Epithelial cell of proximal tubule (primary cell): ENCODE results near the gene PRKN. TPM values are rescaled to one million over a fixed set of nuclear protein-coding genes. Genes with fewer than 3 reads are reported as not detected.

Source experiments
- DNase-seq: peaks from one replicate; pipeline ENCODE4 v3.0.0-alpha.2; 2011; ENCODE audit warnings: low read depth
- H3K4me3 ChIP-seq: 2 replicates; pipeline ENCODE4 v1.5.1; 2011; ENCODE audit warnings: low read depth, mild to moderate bottlenecking, low read length
- CTCF ChIP-seq: conservative IDR thresholded peaks from 2 replicates; pipeline ENCODE4 v1.5.1; 2012; ENCODE audit warnings: low read depth, mild to moderate bottlenecking, low read length
- total RNA-seq: library from RNA; depleted of rRNA; stranded (reverse); fragments of >200 nt; gene quantifications from 2 replicates; pipeline ENCODE4 v1.2.3, GENCODE V29; 2015

The PRKN gene
- total RNA-seq, 1 donor from 2014 or later = 0.58 TPM

- H3K4me3 ChIP-seq = no peak overlapping the region
- DNase-seq = no peak
- no peak for TF ChIP-seq CTCF
Observed at GRCh38 chr6:162640756-162641155, 86.8 kb downstream of the PRKN start.

GRCh38 chr6:162639951-162640350, 87.6 kb downstream of the PRKN start:
- no peak for DNase-seq
- no peak for TF ChIP-seq CTCF
- H3K4me3 ChIP-seq = no peak overlapping the region

- no peak for DNase-seq
- TF ChIP-seq CTCF = no peak
- H3K4me3 ChIP-seq = no peak overlapping the region
Observed at GRCh38 chr6:162638931-162639574, 88.5 kb downstream of the PRKN start.

- no peak for DNase-seq
- no peak overlapping the region for H3K4me3 ChIP-seq
- no peak for TF ChIP-seq CTCF
Observed at GRCh38 chr6:162637317-162637716, 90.2 kb downstream of the PRKN start.

- DNase-seq = no peak
- no peak overlapping the region for H3K4me3 ChIP-seq
- TF ChIP-seq CTCF = no peak
Observed at GRCh38 chr6:162636167-162636566, 91.4 kb downstream of the PRKN start.

- TF ChIP-seq CTCF = no peak
- no peak overlapping the region for H3K4me3 ChIP-seq
- DNase-seq = no peak
Observed at GRCh38 chr6:162631546-162631945, 96.0 kb downstream of the PRKN start.

- no peak for DNase-seq
- TF ChIP-seq CTCF = no peak
- no peak overlapping the region for H3K4me3 ChIP-seq
Observed at GRCh38 chr6:162630069-162630468, 97.5 kb downstream of the PRKN start.
